GM23248 (cell line): ENCODE results near the gene AKAP14.

Experiments used
- EZH2 ChIP-seq: fragments of 200-600 bp; sonication (generic); IDR thresholded peaks from 2 replicates; pipeline ENCODE4 v1.6.1; 2018; ENCODE audit warnings: antibody characterized with exemption, mild to moderate bottlenecking; ENCODE audit not compliant: insufficient read depth, poor library complexity, severe bottlenecking
- EZH2phosphoT487 ChIP-seq: fragments of 200-600 bp; sonication (generic); IDR thresholded peaks from 2 replicates; pipeline ENCODE4 v1.6.1; 2018; ENCODE audit warnings: antibody characterized with exemption, moderate library complexity, mild to moderate bottlenecking, low read depth; ENCODE audit not compliant: insufficient read depth

DNA sequence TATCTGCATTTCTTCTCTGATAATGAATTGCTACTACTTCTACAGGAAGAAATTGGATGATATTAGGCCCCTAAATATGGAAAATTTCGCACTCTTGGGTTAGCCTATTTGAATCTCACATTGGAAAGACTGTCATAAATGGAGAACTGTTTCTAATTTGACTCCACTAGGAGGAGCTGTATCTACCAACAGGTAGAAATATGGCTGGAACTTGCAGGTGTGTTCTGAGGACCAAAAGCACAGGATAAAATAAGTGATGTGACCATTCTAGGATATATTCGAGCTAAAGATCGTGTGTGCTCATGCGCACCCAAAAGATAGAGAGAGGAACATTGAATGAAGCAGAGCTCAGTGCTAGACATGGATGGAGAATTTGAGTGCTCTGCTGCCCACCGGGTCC is 52.7 kb downstream of the AKAP14 start:
- TF ChIP-seq EZH2 (no peak), EZH2phosphoT487 (no peak)
